Lower leg skin (tissue), 3 donors: Measurements from ENCODE around the gene KCNA2.

ENCODE experiments used
- CTCF ChIP-seq, 3 donors: fragments of 450-650 bp; IDR thresholded peaks; one replicate each; pipeline ENCODE4 v1.5.1; 2016; ENCODE audit warnings: antibody characterized with exemption in 3 of 3, mild to moderate bottlenecking in 3 of 3, moderate library complexity in 2 of 3
- POLR2A ChIP-seq, 2 donors: fragments of 450-650 bp; IDR thresholded peaks; one replicate each; pipeline ENCODE4 v1.6.1; 2016 to 2017; ENCODE audit warnings: antibody characterized with exemption in 2 of 2, mild to moderate bottlenecking in 1 of 2, moderate library complexity in 1 of 2

- TF ChIP-seq CTCF (IDR thresholded peaks at IDR 0.05): no peak
- no peak for TF ChIP-seq POLR2A (IDR thresholded peaks at IDR 0.05)
Observed at GRCh38 chr1:110633646-110634030, 27.5 kb upstream of the KCNA2 start.
